SH-SY5Y (cell line): Measurements from ENCODE around the gene GALNT18.

Experiments used
- GATA2 ChIP-seq: IDR thresholded peaks from 2 replicates; pipeline ENCODE4 v1.6.1; 2011; ENCODE audit warnings: mild to moderate bottlenecking, low read depth, low read length
- GATA3 ChIP-seq: IDR thresholded peaks from 2 replicates; pipeline ENCODE4 v1.6.1; 2011; ENCODE audit warnings: low read depth, mild to moderate bottlenecking, low read length, moderate library complexity

GALNT18 gene

DNA sequence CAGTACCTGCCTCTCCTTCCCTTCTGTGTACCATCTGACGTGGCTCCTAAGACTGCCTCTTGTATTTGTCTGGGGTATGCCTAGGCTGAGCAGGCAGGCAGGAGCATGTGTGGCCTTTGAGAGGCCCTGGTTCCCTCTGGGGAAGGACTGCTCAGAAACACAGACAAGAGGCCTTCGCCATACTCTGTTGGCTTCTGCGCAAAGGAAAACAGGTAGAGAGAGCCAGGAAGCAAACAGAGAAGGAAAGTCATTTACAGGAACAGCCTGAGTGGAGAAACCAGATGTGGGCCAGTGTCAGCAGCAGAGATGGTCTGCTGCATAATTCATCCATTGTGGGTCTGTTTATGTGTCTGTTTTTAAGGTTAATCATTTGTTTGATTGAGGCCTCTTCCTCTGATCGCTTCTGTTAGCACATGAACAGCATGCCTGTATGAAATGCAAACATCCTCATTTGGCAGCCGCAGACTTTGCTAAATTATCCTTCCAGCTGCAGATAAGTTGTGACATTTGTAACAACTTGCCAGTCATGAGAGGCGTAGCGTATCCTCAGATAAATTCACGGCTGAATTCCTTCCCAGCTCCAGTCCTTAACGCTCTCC is 119.4 kb downstream of the GALNT18 start:
- TF ChIP-seq GATA2, result no peak
- no peak for TF ChIP-seq GATA3

DNA sequence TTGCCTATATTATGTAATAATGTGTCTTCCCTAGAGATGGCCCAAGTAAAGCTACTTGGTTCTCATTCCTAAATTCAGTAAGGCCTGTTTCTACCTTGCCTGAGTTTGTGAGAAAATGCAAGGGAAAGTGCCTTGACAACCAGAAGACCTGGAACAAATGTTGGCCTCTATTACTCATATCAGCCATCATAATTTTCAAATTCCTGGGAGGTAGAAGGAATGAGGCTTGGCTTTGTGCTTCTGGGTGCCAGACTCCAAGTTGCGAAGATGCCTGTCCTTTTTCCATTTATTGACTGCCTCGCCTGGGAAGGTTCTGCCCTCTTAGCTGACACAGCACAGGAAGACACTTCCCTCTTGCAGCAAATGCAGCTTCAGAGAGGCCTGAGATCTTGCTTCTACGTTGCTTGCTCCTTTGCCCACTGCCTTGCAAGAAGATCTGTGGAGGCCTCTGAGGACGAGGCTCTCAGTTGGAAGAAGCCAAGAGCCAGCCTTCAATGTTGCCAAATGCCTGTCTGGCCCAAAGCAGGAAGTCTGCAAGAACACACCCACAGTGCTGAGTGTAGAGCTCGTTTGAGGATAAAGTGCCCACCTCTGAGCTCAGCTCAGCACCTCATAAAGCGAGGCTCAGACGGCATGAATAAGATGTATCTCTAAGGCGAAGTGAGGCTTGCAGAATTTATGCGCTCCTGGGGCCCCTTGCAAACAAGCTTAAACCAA is 120.1 kb downstream of the GALNT18 start:
- TF ChIP-seq GATA2, result no peak
- no peak for TF ChIP-seq GATA3

DNA sequence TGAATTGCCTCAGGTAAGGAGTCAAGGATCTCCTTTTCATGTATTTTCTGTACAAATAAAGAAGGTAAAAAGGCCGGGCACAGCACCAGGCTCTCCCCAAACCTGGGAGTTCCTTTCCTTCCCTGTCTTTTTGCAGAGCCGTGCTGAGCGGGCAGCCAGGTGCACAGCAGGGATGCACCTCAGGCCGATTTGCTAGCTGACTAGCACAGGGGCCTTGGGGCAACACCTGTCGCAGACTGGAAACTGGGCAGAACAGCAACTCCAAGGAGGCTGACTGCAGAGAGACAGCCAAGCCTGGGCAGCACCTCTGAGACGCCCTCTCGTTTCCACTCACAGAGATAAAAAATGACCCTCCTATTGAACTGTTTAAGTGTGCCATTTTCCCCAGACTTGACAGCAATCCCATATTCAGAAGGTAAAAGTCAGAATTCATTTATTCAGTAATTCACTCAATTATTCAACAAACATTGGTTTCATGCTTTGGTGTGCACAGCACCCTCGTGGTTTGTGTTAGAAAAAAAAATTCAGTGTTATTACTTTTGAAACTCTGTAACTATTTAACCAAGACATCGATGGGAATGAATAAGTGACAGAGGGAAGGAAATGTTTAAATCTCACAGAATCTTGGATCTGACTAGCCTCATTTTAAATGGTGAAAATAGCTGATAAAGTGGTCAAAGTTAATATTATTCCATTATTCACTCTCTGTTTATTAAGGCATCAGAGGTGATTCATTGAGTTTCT is 120.9 kb downstream of the GALNT18 start:
- TF ChIP-seq GATA3, result no peak
- no peak for TF ChIP-seq GATA2

DNA sequence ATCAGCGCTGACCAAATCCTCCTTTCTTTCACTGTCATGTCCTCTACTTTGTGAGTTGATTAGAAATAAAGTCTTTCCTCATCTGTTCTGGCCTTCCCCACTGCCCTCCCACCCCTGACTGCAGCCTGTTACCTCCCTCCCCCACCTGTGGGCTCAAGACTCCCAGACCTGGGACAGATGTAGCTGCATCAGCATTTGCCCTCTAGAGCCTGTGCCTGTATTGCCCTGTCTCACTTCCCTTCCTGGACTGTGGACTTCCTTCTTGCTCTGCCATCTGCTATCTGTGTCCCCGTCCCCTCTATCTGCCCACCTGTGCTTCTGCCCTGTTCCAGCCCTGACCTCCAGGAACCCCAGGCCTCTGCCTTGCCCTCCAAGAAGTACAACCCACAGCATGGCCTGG is 122.5 kb downstream of the GALNT18 start:
- TF ChIP-seq GATA3, result no peak
- TF ChIP-seq GATA2, result no peak

DNA sequence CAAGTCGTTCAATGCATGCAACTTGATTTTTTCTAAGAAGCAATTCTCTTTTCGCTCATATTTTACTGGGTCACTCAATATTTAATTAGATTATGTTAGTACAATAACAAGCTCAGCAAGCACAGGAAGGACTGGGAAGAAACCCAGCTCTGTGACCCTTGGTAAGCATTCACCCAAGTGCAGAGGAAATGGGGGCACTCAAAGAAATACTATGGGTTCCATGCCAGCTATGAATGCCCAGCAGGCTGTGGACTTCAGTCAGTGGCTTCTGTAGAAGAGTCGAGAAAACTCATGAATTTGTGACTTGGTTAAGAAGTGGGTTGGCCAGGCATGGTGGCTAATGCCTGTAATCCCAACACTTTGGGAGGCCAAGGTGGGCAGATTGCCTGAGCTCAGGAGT is 123.6 kb downstream of the GALNT18 start:
- TF ChIP-seq GATA3 (no peak), GATA2 (no peak)

DNA sequence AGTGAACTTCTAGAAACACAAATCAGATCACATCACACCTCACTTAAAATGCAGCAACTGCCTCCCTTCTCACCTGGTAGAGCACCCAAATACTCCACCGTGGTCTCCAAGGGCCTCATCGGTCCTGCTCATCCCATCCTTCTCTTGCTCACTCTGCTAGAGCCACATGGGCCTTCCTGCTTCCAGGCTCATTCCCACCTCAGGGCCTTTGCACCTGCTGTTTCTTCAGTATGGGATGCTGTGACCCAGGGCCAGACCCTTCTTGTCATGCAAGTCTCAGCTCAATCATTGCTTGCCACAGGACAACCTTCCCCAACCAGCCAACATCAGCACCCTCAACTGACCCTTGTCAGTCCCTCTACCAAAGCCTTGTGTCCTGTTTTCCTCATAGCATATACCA is 124.9 kb downstream of the GALNT18 start:
- TF ChIP-seq GATA3 (no peak), GATA2 (no peak)

DNA sequence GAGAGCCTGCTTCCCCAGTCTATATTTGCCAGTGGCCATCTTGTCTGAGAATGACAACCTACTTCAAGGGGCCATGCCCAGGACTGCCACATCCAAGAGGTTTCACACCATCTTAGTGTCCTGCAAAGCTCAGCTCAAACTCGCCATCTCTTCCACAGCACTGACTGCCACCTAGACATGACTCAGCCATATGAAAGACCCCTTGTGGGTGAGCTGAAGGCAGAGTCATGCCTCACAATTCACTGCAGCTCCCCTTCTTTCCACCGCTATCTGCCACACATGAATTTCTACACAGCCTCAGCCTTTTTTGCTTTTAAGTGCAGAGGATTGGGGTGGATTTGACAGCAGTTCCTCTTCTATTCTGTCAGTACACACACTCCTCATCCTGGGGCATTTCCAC is 127.5 kb downstream of the GALNT18 start:
- no peak for TF ChIP-seq GATA3
- TF ChIP-seq GATA2, result no peak

DNA sequence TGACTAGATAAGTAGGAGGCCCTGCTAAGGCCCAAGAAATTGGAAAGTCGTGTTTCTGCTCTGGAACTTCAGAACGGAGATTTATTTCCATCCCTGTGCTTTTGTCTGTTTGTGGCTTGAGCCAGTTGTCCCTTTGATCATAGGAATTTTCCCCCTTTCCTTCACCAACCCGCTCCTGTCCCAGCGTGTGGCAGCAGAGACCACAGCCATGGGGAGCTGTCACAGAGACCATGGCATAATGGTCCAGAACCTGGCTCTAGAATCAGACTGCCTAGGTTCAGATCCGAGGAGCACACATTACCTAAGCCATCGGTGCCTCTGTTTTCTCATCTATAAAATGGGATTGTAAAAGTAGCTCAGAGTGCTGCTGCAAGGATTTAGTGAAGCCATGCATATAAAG is 128.1 kb downstream of the GALNT18 start:
- TF ChIP-seq GATA3 (no peak), GATA2 (no peak)

DNA sequence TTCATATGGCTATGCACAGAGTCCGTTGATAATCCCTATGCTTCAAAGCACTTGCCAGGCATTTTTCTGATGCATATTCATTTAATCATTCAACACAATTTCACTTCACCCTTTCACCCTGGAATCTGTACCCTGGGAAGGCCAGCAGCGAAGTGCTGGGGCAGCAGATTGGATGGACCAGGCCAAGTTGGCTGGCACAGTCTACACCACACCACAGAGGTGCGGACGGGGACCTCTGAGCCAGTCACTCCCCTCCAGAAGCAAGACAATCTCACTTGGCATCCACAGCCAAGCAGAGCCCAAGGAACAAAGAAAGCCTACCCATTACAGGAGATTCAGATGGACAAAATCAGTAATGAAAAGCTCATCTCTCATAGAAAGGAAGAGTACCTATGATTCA is 130.2 kb downstream of the GALNT18 start:
- no peak for TF ChIP-seq GATA2
- TF ChIP-seq GATA3, result no peak

DNA sequence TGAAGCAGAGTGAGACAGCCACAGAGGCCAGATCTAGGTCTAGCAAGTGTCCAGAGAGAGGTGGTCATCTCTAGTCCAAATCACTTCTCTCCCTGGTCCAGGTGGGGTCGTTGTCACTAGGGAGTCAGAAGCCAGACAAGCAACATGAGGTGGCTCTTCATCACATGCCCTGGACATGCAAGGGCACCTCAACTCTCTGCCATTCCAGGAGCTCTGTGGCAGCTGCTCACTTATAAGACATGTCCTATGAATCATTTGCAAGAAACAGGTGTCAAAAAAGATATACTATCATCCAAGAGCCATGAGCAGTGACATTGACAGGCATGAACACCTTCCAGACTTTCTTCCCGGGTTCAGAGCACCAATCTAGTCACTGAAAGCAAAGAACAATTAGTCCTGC is 130.8 kb downstream of the GALNT18 start:
- no peak for TF ChIP-seq GATA2
- no peak for TF ChIP-seq GATA3

DNA sequence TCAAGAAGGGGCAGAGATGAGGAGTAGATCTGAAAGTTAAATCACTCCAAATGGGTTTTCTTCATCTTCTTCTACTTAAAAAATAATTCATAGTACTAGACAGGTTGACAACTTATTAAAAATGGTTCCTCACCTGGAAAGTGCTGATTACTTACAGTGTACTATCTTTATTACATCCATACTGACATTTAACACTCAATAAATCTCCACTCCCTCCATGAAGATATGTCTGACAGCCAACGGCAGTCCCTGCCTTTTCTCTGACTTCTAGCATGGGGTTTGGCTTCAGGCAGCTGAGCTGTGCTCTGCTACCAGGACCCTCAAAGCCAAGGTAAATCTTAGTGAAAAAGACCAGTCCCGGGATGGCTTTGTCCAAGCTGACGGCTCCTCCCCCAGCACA is 135.4 kb downstream of the GALNT18 start:
- TF ChIP-seq GATA3, result no peak

DNA sequence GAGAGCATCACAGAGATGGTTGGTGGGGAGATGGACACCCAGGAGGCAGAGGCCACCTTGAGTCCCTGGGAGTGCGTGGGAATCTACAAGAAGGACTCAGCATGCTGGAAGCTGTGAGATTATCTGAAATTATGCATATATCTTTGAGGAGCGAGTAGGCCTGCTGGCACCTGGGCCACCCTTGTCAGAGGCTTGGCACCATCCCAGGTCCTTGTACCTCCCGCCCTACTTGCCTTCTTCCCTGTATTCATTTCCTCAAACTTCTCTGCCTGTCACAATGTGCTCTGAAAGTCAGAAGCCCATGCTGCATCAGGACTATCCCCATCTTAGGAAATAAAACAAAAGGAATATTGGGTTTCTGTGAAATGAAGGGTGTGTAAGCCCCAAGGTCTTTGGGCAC is 135.8 kb downstream of the GALNT18 start:
- TF ChIP-seq GATA2, result no peak
- TF ChIP-seq GATA3, result no peak

DNA sequence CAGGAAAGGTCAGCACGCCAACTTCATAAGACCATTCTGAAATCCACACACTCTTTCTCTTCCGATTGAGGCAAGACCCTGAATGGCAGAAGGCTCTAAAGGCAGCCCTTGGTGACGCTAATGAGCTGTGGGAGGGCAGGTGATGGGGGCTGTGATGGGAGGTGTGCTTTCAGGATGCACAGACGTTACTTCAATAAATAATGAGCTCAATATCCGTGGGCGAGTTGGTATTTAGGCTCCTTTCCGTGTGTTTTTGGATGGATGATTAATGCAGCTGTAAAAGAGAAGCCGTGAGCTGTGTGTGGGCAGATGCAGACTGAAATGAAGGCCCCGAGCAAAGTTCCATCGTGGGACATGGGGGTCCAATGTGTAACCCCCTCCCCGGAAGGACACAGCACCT is 138.2 kb downstream of the GALNT18 start:
- no peak for TF ChIP-seq GATA3
- TF ChIP-seq GATA2, result no peak

DNA sequence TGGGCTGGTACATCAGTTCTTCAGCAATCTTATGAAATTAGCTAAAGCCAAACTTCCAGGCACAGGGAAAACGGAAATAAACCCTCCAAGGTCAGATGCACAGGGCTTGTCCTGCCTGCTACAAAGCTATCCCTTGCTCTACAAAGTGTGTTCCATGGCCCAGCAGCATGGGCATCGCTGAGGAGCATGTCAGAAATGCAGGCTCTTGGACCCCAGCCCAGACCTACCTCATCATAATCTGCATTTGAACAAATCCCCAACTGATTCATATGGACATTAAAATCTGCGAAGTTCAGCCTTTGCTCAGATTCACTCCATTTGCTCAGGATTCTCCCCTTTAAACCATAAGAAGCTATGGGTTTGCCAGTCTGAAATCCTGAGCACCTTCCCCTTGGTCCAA is 139.1 kb downstream of the GALNT18 start:
- no peak for TF ChIP-seq GATA3

DNA sequence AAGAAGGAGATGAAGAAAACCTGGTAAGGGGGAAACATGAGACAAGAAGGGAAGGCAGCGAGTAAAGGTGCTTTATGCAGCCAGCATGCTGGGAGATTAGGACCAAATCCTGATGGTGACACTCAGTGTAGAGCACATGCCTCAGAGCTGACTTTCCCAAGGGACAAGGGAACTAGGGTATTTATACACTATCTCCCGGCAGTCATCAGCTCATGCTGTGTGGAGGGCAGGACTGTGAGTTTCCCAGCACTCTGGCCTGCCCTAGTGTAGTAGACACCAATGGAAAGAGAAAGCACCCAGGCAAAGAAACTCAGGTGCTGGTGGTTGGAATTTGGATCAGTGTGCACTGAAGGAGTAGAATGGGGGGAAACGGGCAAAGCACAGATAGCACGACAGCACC is 140.4 kb downstream of the GALNT18 start:
- no peak for TF ChIP-seq GATA2
- no peak for TF ChIP-seq GATA3
